ENCODE measurements around the gene TMEM214. TPM values are rescaled to one million over a fixed set of nuclear protein-coding genes. Genes with fewer than 3 reads are reported as not detected.

TMEM214 gene
- total RNA-seq, 1 experiment from 2014 or later, result 55.3 TPM

GRCh38 chr2:27040282-27040681, 7.5 kb downstream of the TMEM214 start:
- Mint-ChIP-seq H3K27me3 (ENCODE audit: low read depth) (no peaks in the 10 kb centered on the region), H3K27ac (no peak overlapping the region), H3K4me3 (no peak overlapping the region), H3K4me1 (peaks cover 0 to 5% of the 10 kb centered on the region in 2 experiments; a peak in 1 of 4 replicates), H3K9me3 (no peaks in the 10 kb centered on the region), H3K36me3 (ENCODE audit: insufficient read depth in 1 of 3, low read depth in 3 of 3) (peaks cover 20 to 73% (median 69%) of the 10 kb centered on the region in 3 experiments)
- Histone ChIP-seq H3K27ac (ENCODE audit: insufficient read length, low read depth, low read length) (no peak overlapping the region), H4K91ac (ENCODE audit: insufficient read length, low read depth, low read length) (no peak overlapping the region), H3K27me3 (ENCODE audit: insufficient read depth, low read length) (no peaks in the 10 kb centered on the region), H3K4ac (ENCODE audit: low read depth, low read length) (no peak overlapping the region), H3K9ac (ENCODE audit: extremely low read depth, insufficient read length, low read length) (no peak overlapping the region), H4K20me1 (ENCODE audit: control insufficient read depth, insufficient read depth, insufficient read length) (no peaks in the 10 kb centered on the region), H4K8ac (replicated peaks; ENCODE audit: insufficient read length, low read depth, low read length) (no peak overlapping the region), H3K9me3 (ENCODE audit: control insufficient read depth, low read depth, low read length) (no peaks in the 10 kb centered on the region), H2AFZ (ENCODE audit: low read length) (no peak overlapping the region), H3K4me1 (ENCODE audit: insufficient read depth, low read length) (no peaks in the 10 kb centered on the region), H3K14ac (ENCODE audit: insufficient read depth, low read length) (no peak overlapping the region), H2BK20ac (ENCODE audit: low read depth, low read length, poor library complexity, severe bottlenecking) (no peak overlapping the region), H3K4me2 (ENCODE audit: insufficient read depth, insufficient read length, low read length) (no peak overlapping the region), H2BK120ac (ENCODE audit: low read depth, low read length, poor library complexity, severe bottlenecking) (no peak overlapping the region), H3K23ac (ENCODE audit: insufficient read length, low read depth, low read length) (no peak overlapping the region), H2AK5ac (ENCODE audit: insufficient read length, low read length) (no peak overlapping the region), H2BK5ac (ENCODE audit: insufficient read length, low read length) (no peak overlapping the region), H3K18ac (ENCODE audit: insufficient read length, low read depth, low read length) (no peak overlapping the region), H4K5ac (ENCODE audit: insufficient read length, low read depth, low read length) (no peak overlapping the region), H3K23me2 (ENCODE audit: insufficient read length, low read depth, low read length, poor library complexity, severe bottlenecking) (no peaks in the 10 kb centered on the region), H3K79me1 (ENCODE audit: insufficient read depth, low read depth, low read length, poor library complexity, severe bottlenecking) (no peaks in the 10 kb centered on the region), H3K56ac (ENCODE audit: insufficient read length, low read depth, low read length) (no peak overlapping the region), H2BK12ac (ENCODE audit: insufficient read length, low read depth, low read length) (no peak overlapping the region), H3K79me2 (ENCODE audit: insufficient read depth, low read length) (no peaks in the 10 kb centered on the region), H2BK15ac (ENCODE audit: low read depth, low read length) (no peak overlapping the region), H3T11ph (ENCODE audit: low read length) (no peak overlapping the region)
- no peak for TF ChIP-seq CTCF (conservative IDR thresholded peaks at IDR 0.05)
- DNase-seq, result no peak
- WGBS (ENCODE audit: extremely low coverage, insufficient read length, low lambda C conversion rate), result no CpG with 5 or more reads among the region's 8 CpGs
